ENCODE results near the gene PLPPR1.

DNA sequence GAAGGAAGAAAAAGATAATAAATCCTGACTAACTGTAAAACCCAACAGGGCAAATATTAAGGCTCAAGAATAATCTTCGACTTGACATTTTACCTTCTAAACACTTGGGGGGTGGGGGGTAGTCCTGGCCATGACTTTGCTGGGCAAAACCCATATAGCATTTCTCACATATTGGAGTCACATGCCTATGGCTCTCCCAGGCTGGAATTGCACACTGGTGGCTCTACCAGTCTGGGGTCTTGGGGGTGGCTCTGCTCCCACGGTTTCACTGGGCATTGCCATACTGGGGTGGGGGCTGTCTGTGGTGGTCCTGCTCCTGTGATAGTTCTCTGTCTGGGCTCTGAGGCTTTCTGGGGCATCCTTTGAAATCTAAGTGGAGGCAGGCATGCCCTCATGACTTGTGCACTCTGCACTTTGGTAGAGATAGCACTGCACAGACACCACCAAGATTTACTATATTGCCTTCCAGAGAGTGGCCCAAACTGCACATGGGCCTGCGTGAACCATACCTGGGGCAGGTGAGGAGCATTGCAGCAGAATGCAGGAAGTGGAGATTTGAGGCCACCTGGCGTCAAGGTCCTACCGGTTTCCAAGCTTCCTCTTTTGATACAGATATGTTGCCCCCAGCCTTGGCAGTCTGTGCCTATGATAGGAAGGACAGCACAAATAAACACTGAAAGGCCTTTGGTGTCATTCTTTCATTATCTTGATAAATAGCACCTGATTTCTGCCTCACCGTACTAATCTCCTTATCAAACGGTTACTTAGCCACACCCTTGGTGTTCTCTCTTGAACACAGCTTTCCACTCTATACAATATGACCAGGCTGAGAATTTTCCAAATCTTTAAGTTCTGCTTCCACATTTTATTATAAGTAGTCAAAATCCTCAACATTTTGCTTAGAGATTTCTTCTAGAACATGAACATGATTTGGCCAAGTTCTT, 326.5 kb downstream of the PLPPR1 start:
- TF ChIP-seq, protein P1, sequence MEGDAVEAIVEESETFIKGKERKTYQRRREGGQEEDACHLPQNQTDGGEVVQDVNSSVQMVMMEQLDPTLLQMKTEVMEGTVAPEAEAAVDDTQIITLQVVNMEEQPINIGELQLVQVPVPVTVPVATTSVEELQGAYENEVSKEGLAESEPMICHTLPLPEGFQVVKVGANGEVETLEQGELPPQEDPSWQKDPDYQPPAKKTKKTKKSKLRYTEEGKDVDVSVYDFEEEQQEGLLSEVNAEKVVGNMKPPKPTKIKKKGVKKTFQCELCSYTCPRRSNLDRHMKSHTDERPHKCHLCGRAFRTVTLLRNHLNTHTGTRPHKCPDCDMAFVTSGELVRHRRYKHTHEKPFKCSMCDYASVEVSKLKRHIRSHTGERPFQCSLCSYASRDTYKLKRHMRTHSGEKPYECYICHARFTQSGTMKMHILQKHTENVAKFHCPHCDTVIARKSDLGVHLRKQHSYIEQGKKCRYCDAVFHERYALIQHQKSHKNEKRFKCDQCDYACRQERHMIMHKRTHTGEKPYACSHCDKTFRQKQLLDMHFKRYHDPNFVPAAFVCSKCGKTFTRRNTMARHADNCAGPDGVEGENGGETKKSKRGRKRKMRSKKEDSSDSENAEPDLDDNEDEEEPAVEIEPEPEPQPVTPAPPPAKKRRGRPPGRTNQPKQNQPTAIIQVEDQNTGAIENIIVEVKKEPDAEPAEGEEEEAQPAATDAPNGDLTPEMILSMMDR (conservative IDR thresholded peaks at IDR 0.05 in 1 of 2, IDR thresholded peaks at IDR 0.05 in 1 of 2; ENCODE audit: low read depth in 1 of 2, low read length in 2 of 2) = no peak
- TF ChIP-seq EZH2 (IDR thresholded peaks at IDR 0.05; ENCODE audit: low read length, missing control alignments) = no peak
